H1 (cell line): ENCODE measurements around the gene CBX4. TPM values are rescaled to one million over a fixed set of nuclear protein-coding genes. Genes with fewer than 3 reads are reported as not detected.

Experiments
- CTCF ChIA-PET: fragments of 300-600 bp; sonication (Branson Sonifier 250); formaldehyde crosslinking; loops from one replicate; lab custom pipeline; 2021; ENCODE audit not compliant: partially characterized antibody; lab: Charles Lee
- POLR2A ChIA-PET: fragments of 300-600 bp; sonication (Branson Sonifier 250); formaldehyde crosslinking; loops from one replicate; lab custom pipeline; 2021; ENCODE audit warnings: inconsistent platforms; ENCODE audit not compliant: partially characterized antibody; lab: Charles Lee
- DNase-seq, 2 experiments: peaks; one replicate each; pipeline versions ENCODE4 v3.0.0 to v3.0.0-alpha.2; 2010 to 2022; ENCODE audit warnings: low spot score in 2 of 2, low read depth in 1 of 2, mixed read lengths in 1 of 2
- FAIRE-seq: peaks from 2 replicates; lab custom pipeline; 2011; peaks lifted over from hg19 to GRCh38; lab: Jason Lieb, UNC
- H2AFZ ChIP-seq: 2 replicates; pipeline ENCODE4 v1.8.1; 2012; ENCODE audit warnings: low read length, inconsistent platforms
- H2AK5ac ChIP-seq: 2 replicates; pipeline ENCODE4 v1.6.1; 2013; ENCODE audit warnings: low read depth, low read length
- H2BK120ac ChIP-seq: replicated peaks from 2 replicates; pipeline ENCODE3; 2013; ENCODE audit warnings: low read depth, low read length, inconsistent platforms
- H2BK12ac ChIP-seq: 2 replicates; pipeline ENCODE4 v1.6.1; 2013; ENCODE audit warnings: low read depth, low read length
- H2BK15ac ChIP-seq: 2 replicates; pipeline ENCODE4 v1.6.1; 2013; ENCODE audit warnings: low read length
- H2BK20ac ChIP-seq: 2 replicates; pipeline ENCODE4 v1.6.1; 2013; ENCODE audit warnings: low read length
- H2BK5ac ChIP-seq: 2 replicates; pipeline ENCODE4 v1.6.1; 2013; ENCODE audit warnings: low read depth, low read length
- H3K14ac ChIP-seq: 2 replicates; pipeline ENCODE4 v1.6.1; 2013; ENCODE audit warnings: inconsistent platforms; ENCODE audit not compliant: insufficient read length
- H3K18ac ChIP-seq: 2 replicates; pipeline ENCODE4 v1.6.1; 2013; ENCODE audit warnings: low read length; ENCODE audit errors: extremely low read depth
- H3K23ac ChIP-seq: 2 replicates; pipeline ENCODE4 v1.6.1; 2013; ENCODE audit warnings: inconsistent platforms; ENCODE audit not compliant: insufficient read length
- H3K23me2 ChIP-seq: 2 replicates; pipeline ENCODE4 v1.6.1; 2013; ENCODE audit warnings: low read depth, low read length
- H3K27ac ChIP-seq: 2 replicates; pipeline ENCODE4 v1.6.1; 2011; ENCODE audit warnings: low read depth, low read length, inconsistent platforms
- H3K27me3 ChIP-seq, 4 experiments: replicated peaks in 1 of 4; 1 replicate in 1 of 4; 2 replicates in 3 of 4; pipeline versions ENCODE4 v1.6.1 to v1.8.1; 2011 to 2013; ENCODE audit warnings: low read length in 3 of 4, mild to moderate bottlenecking in 3 of 4, inconsistent platforms in 2 of 4, mixed read lengths in 2 of 4, moderate library complexity in 1 of 4; ENCODE audit not compliant: control insufficient read depth in 3 of 4, insufficient read depth in 3 of 4; ENCODE audit errors: extremely low read depth in 1 of 4
- H3K36me3 ChIP-seq, 4 experiments: 2 replicates each; pipeline versions ENCODE4 v1.6.1 to v1.8.1; 2011 to 2013; ENCODE audit warnings: mild to moderate bottlenecking in 4 of 4, low read length in 3 of 4, moderate library complexity in 2 of 4, control low read depth in 1 of 4, inconsistent platforms in 1 of 4; ENCODE audit not compliant: insufficient read depth in 4 of 4, control insufficient read depth in 2 of 4
- H3K4ac ChIP-seq: replicated peaks from 2 replicates; pipeline ENCODE3; 2013; ENCODE audit warnings: low read length, low read depth, mixed read lengths, inconsistent platforms; ENCODE audit not compliant: insufficient read length
- H3K4me1 ChIP-seq, 4 experiments: replicated peaks in 1 of 4; 1 replicate in 1 of 4; 2 replicates in 3 of 4; pipeline versions ENCODE4 v1.6.1 to v1.8.1; 2011 to 2013; ENCODE audit warnings: low read length in 3 of 4, inconsistent platforms in 2 of 4, mixed read lengths in 1 of 4; ENCODE audit not compliant: insufficient read depth in 4 of 4, control insufficient read depth in 3 of 4
- H3K4me2 ChIP-seq, 2 experiments: 2 replicates each; pipeline versions ENCODE4 v1.6.1 to v1.8.1; 2011 to 2013; ENCODE audit warnings: low read depth in 2 of 2, low read length in 2 of 2, control low read depth in 1 of 2, inconsistent platforms in 1 of 2, mild to moderate bottlenecking in 1 of 2; ENCODE audit not compliant: insufficient read depth in 1 of 2
- H3K4me3 ChIP-seq, 4 experiments: fragments of 200-600, 300-600 bp in 1 of 4; sonication (generic), shearing (Covaris generic), sonication (Bioruptor Twin) in 1 of 4; 2 replicates each; pipeline versions ENCODE4 v1.5.1 to v1.8.1; 2011 to 2016; ENCODE audit warnings: low read length in 4 of 4, low read depth in 3 of 4, control low read depth in 2 of 4, inconsistent platforms in 2 of 4, mild to moderate bottlenecking in 2 of 4, mixed read lengths in 1 of 4, moderate library complexity in 1 of 4; ENCODE audit not compliant: insufficient read depth in 2 of 4; ENCODE audit errors: extremely low read depth in 1 of 4
- H3K56ac ChIP-seq: replicated peaks from 2 replicates; pipeline ENCODE3; 2013; ENCODE audit warnings: low read depth, mild to moderate bottlenecking, mixed read lengths, low read length, inconsistent platforms; ENCODE audit not compliant: insufficient read length
- H3K79me1 ChIP-seq: 2 replicates; pipeline ENCODE4 v1.6.1; 2013; ENCODE audit warnings: low read depth, low read length, control low read depth
- H3K79me2 ChIP-seq, 2 experiments: 2 replicates each; pipeline versions ENCODE4 v1.6.1 to v1.8.1; 2012 to 2013; ENCODE audit warnings: low read length in 2 of 2, mild to moderate bottlenecking in 2 of 2, inconsistent platforms in 1 of 2; ENCODE audit not compliant: insufficient read depth in 2 of 2, control insufficient read depth in 1 of 2
- H3K9ac ChIP-seq, 4 experiments: replicated peaks in 1 of 4; 1 replicate in 1 of 4; 2 replicates in 3 of 4; pipeline versions ENCODE4 v1.6.1 to v1.8.1; 2011 to 2013; ENCODE audit warnings: low read depth in 3 of 4, low read length in 3 of 4, control low read depth in 2 of 4, mild to moderate bottlenecking in 2 of 4, moderate library complexity in 2 of 4, inconsistent platforms in 1 of 4; ENCODE audit errors: extremely low read depth in 1 of 4
- H3K9me3 ChIP-seq, 2 experiments: 2 replicates each; pipeline versions ENCODE4 v1.6.1 to v1.8.1; 2012 to 2013; ENCODE audit warnings: mild to moderate bottlenecking in 2 of 2, moderate library complexity in 2 of 2, control low read depth in 1 of 2, inconsistent platforms in 1 of 2, low read depth in 1 of 2, low read length in 1 of 2, mixed read lengths in 1 of 2; ENCODE audit not compliant: insufficient read depth in 2 of 2
- H4K20me1 ChIP-seq, 2 experiments: replicated peaks in 1 of 2; 2 replicates each; pipeline versions ENCODE3 to v1.8.1; 2011 to 2013; ENCODE audit warnings: inconsistent platforms in 2 of 2, low read length in 2 of 2, mild to moderate bottlenecking in 1 of 2; ENCODE audit not compliant: insufficient read depth in 2 of 2, control insufficient read depth in 1 of 2
- H4K5ac ChIP-seq: 2 replicates; pipeline ENCODE4 v1.6.1; 2013; ENCODE audit warnings: low read length, low read depth, mixed read lengths, inconsistent platforms; ENCODE audit not compliant: insufficient read length
- H4K8ac ChIP-seq: 2 replicates; pipeline ENCODE4 v1.8.0; 2013; ENCODE audit warnings: mild to moderate bottlenecking, moderate library complexity, low read length, inconsistent platforms; ENCODE audit not compliant: insufficient read depth; ENCODE audit errors: extremely low read depth
- H4K91ac ChIP-seq: replicated peaks from 2 replicates; pipeline ENCODE3; 2013; ENCODE audit warnings: low read length, mixed read lengths, inconsistent platforms; ENCODE audit not compliant: insufficient read length
- CBX8 ChIP-seq: fragments of 300-800, 300-1000 bp; sonication (generic); IDR thresholded peaks from 2 replicates; pipeline ENCODE4 v1.7.1; 2016; ENCODE audit warnings: low read depth, low read length, borderline replicate concordance
- CHD2 ChIP-seq: IDR thresholded peaks from 2 replicates; pipeline ENCODE4 v1.6.1; 2012; ENCODE audit warnings: low read length, improper control_type of control experiment
- EZH2 ChIP-seq: fragments of 200-600 bp; sonication (generic); IDR thresholded peaks from 2 replicates; pipeline ENCODE4 v1.7.1; 2012; ENCODE audit warnings: low read depth, mild to moderate bottlenecking, moderate library complexity, low read length, inconsistent platforms; ENCODE audit not compliant: severe bottlenecking
- SUZ12 ChIP-seq: fragments of 200-600 bp; sonication (generic); IDR thresholded peaks from 2 replicates; pipeline ENCODE4 v1.6.1; 2012; ENCODE audit warnings: mild to moderate bottlenecking, inconsistent platforms, low read length, moderate library complexity, mixed read lengths
- WGBS, 2 experiments: shearing (Covaris generic) in 1 of 2; methylation state at CpG; one replicate each; pipeline versions ENCODE4 v1.1.6 to v1.1.7; 2013 to 2015; ENCODE audit warnings: low lambda C conversion rate in 2 of 2, mixed read lengths in 2 of 2, inconsistent platforms in 1 of 2, low coverage in 1 of 2, missing lambda C conversion rate in 1 of 2; ENCODE audit not compliant: insufficient replicate concordance in 2 of 2, insufficient coverage in 1 of 2, insufficient read length in 1 of 2; ENCODE audit errors: extremely low coverage in 1 of 2, missing lambda C conversion rate in 1 of 2; 5-methylcytosine and 5-hydroxymethylcytosine counted together
- polyA plus RNA-seq, 7 experiments: library from polyadenylated mRNA; depleted of rRNA in 3 of 7; stranded (reverse) in 5 of 7; unstranded in 2 of 7; fragments of >200 nt in 5 of 7; fragments of 200-250 nt in 2 of 7; gene quantifications; 1 replicate in 5 of 7; 2 replicates in 1 of 7; 4 replicates in 1 of 7; pipeline versions ENCODE4 v1.2.1 to v1.2.3, GENCODE V29; 2011 to 2013; ENCODE audit warnings: missing spikeins in 2 of 7, mixed read lengths in 2 of 7
- total RNA-seq: library from RNA; stranded (reverse); fragmentation: NEBNext Ultra II Directional; extraction: Animal tissue kit (Norgen Biotek cat#: 25700); gene quantifications from 2 replicates; pipeline ENCODE4 v1.2.1, GENCODE V29; 2021
- TF ChIP-seq, protein P1 (sequence below): IDR thresholded peaks from 2 replicates; pipeline ENCODE4 v1.6.1; 2012; ENCODE audit warnings: inconsistent platforms
- TF ChIP-seq, protein P2 (sequence below), 3 experiments: IDR thresholded peaks; 1 replicate in 2 of 3; 2 replicates in 1 of 3; pipeline versions ENCODE4 v1.5.1 to v1.6.1; 2011; ENCODE audit warnings: low read length in 3 of 3, mild to moderate bottlenecking in 3 of 3, inconsistent platforms in 2 of 3, low read depth in 1 of 3, moderate library complexity in 1 of 3; ENCODE audit not compliant: insufficient read depth in 1 of 3; ENCODE audit errors: control extremely low read depth in 1 of 3

The CBX4 gene
- total and polyA plus RNA-seq, 2 of the 8 experiments (the other 6 are each of a cell fraction or from before 2014, with no cell fraction given) = 1.8 to 4.0 TPM

DNA sequence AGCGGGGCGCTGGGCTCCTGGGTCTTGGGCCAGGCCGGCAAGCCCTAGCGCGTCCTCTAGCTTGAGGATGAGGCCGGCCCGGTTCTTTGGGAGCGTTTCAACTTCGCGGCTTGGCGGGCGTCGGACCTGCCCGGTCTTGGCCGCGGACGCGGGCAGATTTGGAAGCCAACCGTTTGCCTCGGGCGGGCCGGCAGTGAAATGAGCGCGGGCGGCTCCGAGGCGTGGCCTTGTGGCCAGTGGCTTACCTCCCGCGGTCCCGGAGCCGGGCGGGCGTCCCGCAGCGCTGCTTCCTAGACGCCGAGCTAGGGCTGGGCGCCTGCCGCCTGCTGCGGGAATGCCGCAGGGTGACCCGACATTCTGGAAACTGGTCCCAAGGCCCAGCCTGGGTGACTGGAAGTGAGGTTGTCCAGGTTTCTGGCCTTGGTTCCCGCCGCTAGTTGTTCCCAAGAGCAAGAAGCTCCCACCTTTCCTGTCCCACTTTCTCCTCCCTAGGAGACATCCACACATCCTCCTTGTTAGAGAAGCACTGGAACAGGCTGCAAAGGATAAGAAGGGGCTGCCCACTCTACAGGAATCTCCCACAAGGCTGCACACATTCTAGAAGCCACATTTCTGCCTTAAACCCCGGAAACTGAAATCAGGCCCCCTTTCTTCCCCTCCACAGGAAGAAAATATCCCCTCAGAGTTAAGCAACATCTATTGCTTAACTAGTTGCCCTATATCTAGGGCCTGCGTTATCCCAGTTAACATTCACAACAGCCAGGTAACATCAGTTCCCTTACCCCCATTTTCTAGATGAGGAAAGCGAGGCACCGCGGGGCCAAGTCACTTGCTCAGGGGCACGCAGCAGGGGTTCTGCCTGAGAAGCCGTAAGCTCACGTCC lies 37.8 kb downstream of the CBX4 start:
- 8% methylated on average over 38 of the region's 52 CpGs; no CpG with 5 or more reads in 1 of the 2 experiments for WGBS, 2 experiments
- Histone ChIP-seq H3K4me2 (peak overlapping the region; percentile 63 to 70), H2BK120ac (no peak overlapping the region), H4K8ac (no peak overlapping the region), H4K91ac (no peak overlapping the region), H2AK5ac (0 out of 2 replicates have a peak overlapping the region, but pooled peaks have one; percentile 2), H3K79me1 (no peaks in the 10 kb centered on the region), H2BK5ac (no peak overlapping the region), H2BK15ac (no peak overlapping the region), H2AFZ (no peak overlapping the region), H4K20me1 (peaks cover 4 to 19% of the 10 kb centered on the region in 2 experiments), H3K23ac (no peak overlapping the region), H3K56ac (no peak overlapping the region), H3K14ac (no peak overlapping the region), H3K4me3 (peak overlapping the region in 2 of 4 experiments; percentile 24 to 53; a peak in 2 of 8 replicates), H3K27ac (no peak overlapping the region), H2BK12ac (0 out of 2 replicates have a peak overlapping the region, but pooled peaks have one; percentile 27), H3K27me3 (peaks cover 83 to 92% (median 90%) of the 10 kb centered on the region in 4 experiments), H3K23me2 (peaks cover under 1% of the 10 kb centered on the region), H3K36me3 (peaks cover 0 to 12% (median 0%) of the 10 kb centered on the region in 4 experiments; a peak in 1 of 8 replicates), H4K5ac (no peak overlapping the region), H3K9me3 (peaks cover 0 to 7% of the 10 kb centered on the region in 2 experiments; a peak in 3 of 4 replicates), H3K9ac (no peak overlapping the region), H3K4me1 (peaks cover 4 to 58% (median 44%) of the 10 kb centered on the region in 4 experiments), H3K79me2 (no peaks in the 10 kb centered on the region), H2BK20ac (0 out of 2 replicates have a peak overlapping the region, but pooled peaks have one; percentile 43), H3K18ac (peak overlapping the region; percentile 71; the same call in 1 of the 2 replicates), H3K4ac (no peak overlapping the region)
- no peak for FAIRE-seq
- CTCF ChIA-PET = interaction anchor here (0.9 to 19.1 kb wide), 11 partner anchors 10 to 174 kb away, joined by 3 to 576 read pairs (median 4); partner anchors contain the start of gene CBX4
- DNase-seq = no peak
- POLR2A ChIA-PET = interaction anchor here (1.1 to 24.0 kb wide), 9 partner anchors 10 to 41 kb away, joined by 4 to 374 read pairs (median 6); partner anchors contain the start of genes CBX2 and CBX4
- TF ChIP-seq SUZ12 (peak; percentile 90), CBX8 (peak; percentile 21; the same call in 1 of the 2 replicates), CHD2 (no peak), EZH2 (peak; percentile 81)
- TF ChIP-seq, protein P1, sequence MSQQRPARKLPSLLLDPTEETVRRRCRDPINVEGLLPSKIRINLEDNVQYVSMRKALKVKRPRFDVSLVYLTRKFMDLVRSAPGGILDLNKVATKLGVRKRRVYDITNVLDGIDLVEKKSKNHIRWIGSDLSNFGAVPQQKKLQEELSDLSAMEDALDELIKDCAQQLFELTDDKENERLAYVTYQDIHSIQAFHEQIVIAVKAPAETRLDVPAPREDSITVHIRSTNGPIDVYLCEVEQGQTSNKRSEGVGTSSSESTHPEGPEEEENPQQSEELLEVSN = peak; percentile 37; the same call in 1 of the 2 replicates
- TF ChIP-seq, protein P2, sequence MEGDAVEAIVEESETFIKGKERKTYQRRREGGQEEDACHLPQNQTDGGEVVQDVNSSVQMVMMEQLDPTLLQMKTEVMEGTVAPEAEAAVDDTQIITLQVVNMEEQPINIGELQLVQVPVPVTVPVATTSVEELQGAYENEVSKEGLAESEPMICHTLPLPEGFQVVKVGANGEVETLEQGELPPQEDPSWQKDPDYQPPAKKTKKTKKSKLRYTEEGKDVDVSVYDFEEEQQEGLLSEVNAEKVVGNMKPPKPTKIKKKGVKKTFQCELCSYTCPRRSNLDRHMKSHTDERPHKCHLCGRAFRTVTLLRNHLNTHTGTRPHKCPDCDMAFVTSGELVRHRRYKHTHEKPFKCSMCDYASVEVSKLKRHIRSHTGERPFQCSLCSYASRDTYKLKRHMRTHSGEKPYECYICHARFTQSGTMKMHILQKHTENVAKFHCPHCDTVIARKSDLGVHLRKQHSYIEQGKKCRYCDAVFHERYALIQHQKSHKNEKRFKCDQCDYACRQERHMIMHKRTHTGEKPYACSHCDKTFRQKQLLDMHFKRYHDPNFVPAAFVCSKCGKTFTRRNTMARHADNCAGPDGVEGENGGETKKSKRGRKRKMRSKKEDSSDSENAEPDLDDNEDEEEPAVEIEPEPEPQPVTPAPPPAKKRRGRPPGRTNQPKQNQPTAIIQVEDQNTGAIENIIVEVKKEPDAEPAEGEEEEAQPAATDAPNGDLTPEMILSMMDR (IDR thresholded peaks at IDR 0.05; ENCODE audit: control extremely low read depth in 1 of 3, insufficient read depth in 1 of 3, low read depth in 1 of 3, low read length in 3 of 3) = peak in 1 of 3 experiments; percentile 11; a peak in 1 of 4 replicates
